HEK293T (cell line): Measurements from ENCODE around the gene ZMIZ1.

Experiments used
- ARNT ChIP-seq: fragments of 450-650 bp; IDR thresholded peaks from 2 replicates; pipeline ENCODE4 v1.6.1; 2017; ENCODE audit warnings: mild to moderate bottlenecking
- BHLHE40 ChIP-seq: fragments of 450-650 bp; IDR thresholded peaks from 2 replicates; pipeline ENCODE4 v1.6.1; 2016; ENCODE audit warnings: mild to moderate bottlenecking, moderate library complexity, borderline replicate concordance
- ELF4 ChIP-seq: fragments of 450-650 bp; IDR thresholded peaks from 2 replicates; pipeline ENCODE4 v1.6.1; 2017; ENCODE audit warnings: antibody characterized with exemption
- FOXA1 ChIP-seq: fragments of 450-650 bp; IDR thresholded peaks from 2 replicates; pipeline ENCODE4 v1.6.1; 2016; ENCODE audit warnings: mild to moderate bottlenecking
- FOXK2 ChIP-seq: fragments of 450-650 bp; IDR thresholded peaks from 2 replicates; pipeline ENCODE4 v1.6.1; 2016; ENCODE audit warnings: mild to moderate bottlenecking
- FOXM1 ChIP-seq: fragments of 450-650 bp; IDR thresholded peaks from 2 replicates; pipeline ENCODE4 v1.6.1; 2017; ENCODE audit warnings: mild to moderate bottlenecking, borderline replicate concordance
- HDGF ChIP-seq: fragments of 450-650 bp; IDR thresholded peaks from 2 replicates; pipeline ENCODE4 v1.6.1; 2017; ENCODE audit warnings: antibody characterized with exemption, borderline replicate concordance
- L3MBTL2 ChIP-seq: fragments of 450-650 bp; conservative IDR thresholded peaks from 2 replicates; pipeline ENCODE4 v1.6.1; 2016; ENCODE audit warnings: mild to moderate bottlenecking
- LEF1 ChIP-seq: fragments of 450-650 bp; IDR thresholded peaks from 2 replicates; pipeline ENCODE4 v1.6.1; 2017; ENCODE audit warnings: mild to moderate bottlenecking, borderline replicate concordance
- PKNOX1 ChIP-seq: fragments of 450-650 bp; IDR thresholded peaks from 2 replicates; pipeline ENCODE4 v1.6.1; 2016
- SP1 ChIP-seq: fragments of 450-650 bp; IDR thresholded peaks from 2 replicates; pipeline ENCODE4 v1.6.1; 2017
- SUZ12 ChIP-seq: fragments of 450-650 bp; IDR thresholded peaks from 2 replicates; pipeline ENCODE4 v1.6.1; 2016; ENCODE audit warnings: mild to moderate bottlenecking
- ZNF384 ChIP-seq: fragments of 450-650 bp; IDR thresholded peaks from 2 replicates; pipeline ENCODE4 v1.6.1; 2016

- TF ChIP-seq SP1: no peak
- no peak for TF ChIP-seq LEF1
- TF ChIP-seq ELF4: no peak
- no peak for TF ChIP-seq FOXM1
- TF ChIP-seq PKNOX1: no peak
- TF ChIP-seq FOXK2: no peak
- no peak for TF ChIP-seq BHLHE40
- TF ChIP-seq ZNF384: no peak
- TF ChIP-seq SUZ12: no peak
- no peak for TF ChIP-seq L3MBTL2
- no peak for TF ChIP-seq HDGF
- no peak for TF ChIP-seq FOXA1
- TF ChIP-seq ARNT: no peak
Measured at GRCh38 chr10:79132681-79133381, 64.1 kb downstream of the ZMIZ1 start.
